ENCODE results near the gene PANK4. TPM values are rescaled to one million over a fixed set of nuclear protein-coding genes. Genes with fewer than 3 reads are reported as not detected.

The PANK4 gene
- total RNA-seq, 6 donors from 2014 or later, result 20.7 to 123 (median 36.9) TPM

- H3K27me3 ChIP-seq, result peaks cover 0 to 26% (median 8%) of the 10 kb centered on the region in 4 donors
- TF ChIP-seq CTCF (IDR thresholded peaks at IDR 0.05), result no peak
- no peak overlapping the region for H3K27ac ChIP-seq
- WGBS, 2 donors, result 35 to 49% methylated on average over 4 to 16 of the region's 25 CpGs
- peaks cover 0 to 7% (median 5%) of the 10 kb centered on the region in 4 donors for H3K4me1 ChIP-seq
- H3K9me3 ChIP-seq, result no peaks in the 10 kb centered on the region
- ATAC-seq (ENCODE audit: low FRiP score in 2 of 2) (no peak), DNase-seq (no peak)
- no peaks in the 10 kb centered on the region for H3K36me3 ChIP-seq
- H3K4me3 ChIP-seq, result no peak overlapping the region
Measured at GRCh38 chr1:2469103-2469940, 57.1 kb downstream of the PANK4 start.

GRCh38 chr1:2468540-2468939 lies 57.9 kb downstream of the PANK4 start:
- H3K36me3 ChIP-seq, result no peaks in the 10 kb centered on the region
- H3K27me3 ChIP-seq, result peaks cover 0 to 26% (median 8%) of the 10 kb centered on the region in 4 donors
- TF ChIP-seq POLR2AphosphoS5 (IDR thresholded peaks at IDR 0.05), result no peak
- no peak for TF ChIP-seq CTCF (IDR thresholded peaks at IDR 0.05)
- TF ChIP-seq EP300 (IDR thresholded peaks at IDR 0.05), result no peak
- no peak for TF ChIP-seq POLR2A (IDR thresholded peaks at IDR 0.05)
- no peak for DNase-seq
- no peak overlapping the region for H3K4me3 ChIP-seq
- H3K9me3 ChIP-seq, result no peaks in the 10 kb centered on the region
- H3K4me1 ChIP-seq, result peaks cover 0 to 7% (median 5%) of the 10 kb centered on the region in 4 donors
- ATAC-seq (ENCODE audit: low FRiP score in 2 of 2), result no peak
- H3K27ac ChIP-seq, result no peak overlapping the region
- 50 to 87% methylated on average over 6 to 10 of the region's 10 CpGs for WGBS, 2 donors

GRCh38 chr1:2468041-2468472 lies 58.3 kb downstream of the PANK4 start:
- WGBS, 2 donors, result 10 to 41% methylated on average over 2 to 11 of the region's 14 CpGs
- TF ChIP-seq POLR2AphosphoS5 (IDR thresholded peaks at IDR 0.05), result no peak
- no peak for TF ChIP-seq CTCF (IDR thresholded peaks at IDR 0.05)
- no peak overlapping the region for H3K4me3 ChIP-seq
- DNase-seq, result no peak
- H3K27ac ChIP-seq, result no peak overlapping the region
- H3K36me3 ChIP-seq, result no peaks in the 10 kb centered on the region
- H3K27me3 ChIP-seq, result peaks cover 0 to 26% (median 8%) of the 10 kb centered on the region in 4 donors
- ATAC-seq (ENCODE audit: low FRiP score in 2 of 2), result no peak
- H3K9me3 ChIP-seq, result no peaks in the 10 kb centered on the region
- peaks cover 0 to 7% (median 5%) of the 10 kb centered on the region in 4 donors for H3K4me1 ChIP-seq

GRCh38 chr1:2466958-2467554 lies 59.3 kb downstream of the PANK4 start:
- DNase-seq, result no peak
- WGBS, 2 donors, result 3% methylated on average over 6 to 16 of the region's 30 CpGs
- H3K27me3 ChIP-seq, result peaks cover 0 to 26% (median 10%) of the 10 kb centered on the region in 4 donors
- no peaks in the 10 kb centered on the region for H3K9me3 ChIP-seq
- H3K4me1 ChIP-seq, result peaks cover 0 to 7% (median 5%) of the 10 kb centered on the region in 4 donors
- ATAC-seq (ENCODE audit: low FRiP score in 2 of 2), result no peak
- TF ChIP-seq POLR2A (IDR thresholded peaks at IDR 0.05) (no peak), EP300 (IDR thresholded peaks at IDR 0.05) (no peak), POLR2AphosphoS5 (IDR thresholded peaks at IDR 0.05) (no peak), CTCF (IDR thresholded peaks at IDR 0.05) (no peak)
- H3K27ac ChIP-seq, result no peak overlapping the region
- H3K36me3 ChIP-seq, result no peaks in the 10 kb centered on the region
- H3K4me3 ChIP-seq, result no peak overlapping the region
